ENCODE results near the gene BARX2.

The BARX2 gene

GRCh38 chr11:129374081-129374992, 1.3 kb upstream of the BARX2 start:
- H3K4me3 ChIP-seq (ENCODE audit: control insufficient read depth, low read depth, low read length) = no peak overlapping the region
- no peak for DNase-seq (ENCODE audit: low read depth)
- TF ChIP-seq CTCF (IDR thresholded peaks at IDR 0.05; ENCODE audit: control insufficient read depth, insufficient read depth, low read depth, low read length, missing control alignments) = no peak

GRCh38 chr11:129374993-129375750, 476 bp upstream of the BARX2 start:
- DNase-seq (ENCODE audit: low read depth) = no peak
- no peak overlapping the region for H3K4me3 ChIP-seq (ENCODE audit: control insufficient read depth, low read depth, low read length)
- no peak for TF ChIP-seq CTCF (IDR thresholded peaks at IDR 0.05; ENCODE audit: control insufficient read depth, insufficient read depth, low read depth, low read length, missing control alignments)

GRCh38 chr11:129376658-129377341, 1.2 kb downstream of the BARX2 start:
- TF ChIP-seq CTCF (IDR thresholded peaks at IDR 0.05; ENCODE audit: control insufficient read depth, insufficient read depth, low read depth, low read length, missing control alignments) = no peak
- no peak overlapping the region for H3K4me3 ChIP-seq (ENCODE audit: control insufficient read depth, low read depth, low read length)
- no peak for DNase-seq (ENCODE audit: low read depth)

- DNase-seq (ENCODE audit: low read depth) = no peak
- H3K4me3 ChIP-seq (ENCODE audit: control insufficient read depth, low read depth, low read length) = no peak overlapping the region
- no peak for TF ChIP-seq CTCF (IDR thresholded peaks at IDR 0.05; ENCODE audit: control insufficient read depth, insufficient read depth, low read depth, low read length, missing control alignments)
Observed at GRCh38 chr11:129377739-129378138, 2.1 kb downstream of the BARX2 start.

GRCh38 chr11:129380413-129380812, 4.8 kb downstream of the BARX2 start:
- DNase-seq (ENCODE audit: low read depth) = no peak
- no peak overlapping the region for H3K4me3 ChIP-seq (ENCODE audit: control insufficient read depth, low read depth, low read length)
- TF ChIP-seq CTCF (IDR thresholded peaks at IDR 0.05; ENCODE audit: control insufficient read depth, insufficient read depth, low read depth, low read length, missing control alignments) = no peak

GRCh38 chr11:129382583-129382982, 6.9 kb downstream of the BARX2 start:
- no peak for DNase-seq (ENCODE audit: low read depth)
- no peak overlapping the region for H3K4me3 ChIP-seq (ENCODE audit: control insufficient read depth, low read depth, low read length)
- TF ChIP-seq CTCF (IDR thresholded peaks at IDR 0.05; ENCODE audit: control insufficient read depth, insufficient read depth, low read depth, low read length, missing control alignments) = no peak

Measured in AG09309 (cell line).